Loucy (cell line): ENCODE measurements around the gene SLC35F1.

Source experiments
- H2AFZ ChIP-seq: fragments of 200-600 bp; sonication (generic); 2 replicates; pipeline ENCODE4 v1.6.0; 2016; ENCODE audit warnings: antibody characterized with exemption, mild to moderate bottlenecking, low read length, moderate library complexity
- H3F3A ChIP-seq: fragments of 200-600 bp; 2 replicates; pipeline ENCODE4 v1.6.0; 2016; ENCODE audit warnings: antibody characterized with exemption, low read depth, mild to moderate bottlenecking
- H3K27me3 ChIP-seq: fragments of 200-600 bp; sonication (generic); 2 replicates; pipeline ENCODE4 v1.6.1; 2014; ENCODE audit warnings: low read length, mild to moderate bottlenecking; ENCODE audit not compliant: insufficient read depth, poor library complexity, severe bottlenecking
- H3K36me3 ChIP-seq: fragments of 200-600 bp; sonication (generic); 2 replicates; pipeline ENCODE4 v1.6.1; 2016; ENCODE audit warnings: low read length; ENCODE audit not compliant: insufficient read depth
- H3K4me1 ChIP-seq: fragments of 200-600 bp; sonication (generic); 2 replicates; pipeline ENCODE4 v1.5.1; 2014; ENCODE audit warnings: low read length, mild to moderate bottlenecking; ENCODE audit not compliant: insufficient read depth, poor library complexity, severe bottlenecking
- H3K4me2 ChIP-seq: fragments of 200-600 bp; sonication (generic); 2 replicates; pipeline ENCODE4 v1.6.0; 2014; ENCODE audit warnings: antibody characterized with exemption, low read length, low read depth, mild to moderate bottlenecking; ENCODE audit not compliant: poor library complexity, severe bottlenecking
- H3K4me3 ChIP-seq: fragments of 200-600 bp; sonication (generic); 2 replicates; pipeline ENCODE4 v1.5.1; 2014; ENCODE audit warnings: low read length, mild to moderate bottlenecking, mixed read lengths; ENCODE audit not compliant: poor library complexity, severe bottlenecking
- H3K79me2 ChIP-seq: fragments of 200-600 bp; sonication (generic); 2 replicates; pipeline ENCODE4 v1.6.1; 2014; ENCODE audit warnings: low read length; ENCODE audit not compliant: insufficient read depth
- H3K9ac ChIP-seq: fragments of 200-600 bp; sonication (generic); 2 replicates; pipeline ENCODE4 v1.6.0; 2014; ENCODE audit warnings: mild to moderate bottlenecking, low read depth, low read length, moderate library complexity; ENCODE audit not compliant: poor library complexity, severe bottlenecking
- H3K9me2 ChIP-seq: fragments of 200-600 bp; sonication (generic); replicated peaks from 2 replicates; pipeline ENCODE4 v1.6.1; 2016; ENCODE audit warnings: low read depth, low read length, mixed read lengths
- H3K9me3 ChIP-seq: fragments of 200-600 bp; sonication (generic); 2 replicates; pipeline ENCODE4 v1.6.1; 2014; ENCODE audit warnings: mild to moderate bottlenecking, antibody characterized with exemption, low read length, low read depth; ENCODE audit not compliant: insufficient read depth
- H4K20me1 ChIP-seq: fragments of 200-600 bp; sonication (generic); 2 replicates; pipeline ENCODE4 v1.6.0; 2014; ENCODE audit warnings: antibody characterized with exemption, low read length, mild to moderate bottlenecking; ENCODE audit not compliant: insufficient read depth, poor library complexity, severe bottlenecking
- EZH2phosphoT487 ChIP-seq: fragments of 200-600 bp; IDR thresholded peaks from 2 replicates; pipeline ENCODE4 v1.6.1; 2018; ENCODE audit warnings: antibody characterized with exemption, mild to moderate bottlenecking, moderate library complexity, borderline replicate concordance
- TF ChIP-seq, protein P1 (sequence below): fragments of 200-600 bp; sonication (generic); conservative IDR thresholded peaks from 2 replicates; pipeline ENCODE4 v1.5.1; 2014; ENCODE audit warnings: mild to moderate bottlenecking, antibody characterized with exemption, low read length

Gene SLC35F1

GRCh38 chr6:117992856-117993255 is 85.8 kb downstream of the SLC35F1 start:
- H4K20me1 ChIP-seq, result no peaks in the 10 kb centered on the region
- no peak overlapping the region for H3K4me3 ChIP-seq
- H3K27me3 ChIP-seq, result no peaks in the 10 kb centered on the region
- H3K9me2 ChIP-seq, result no peaks in the 10 kb centered on the region
- no peaks in the 10 kb centered on the region for H3F3A ChIP-seq
- TF ChIP-seq, protein P1, sequence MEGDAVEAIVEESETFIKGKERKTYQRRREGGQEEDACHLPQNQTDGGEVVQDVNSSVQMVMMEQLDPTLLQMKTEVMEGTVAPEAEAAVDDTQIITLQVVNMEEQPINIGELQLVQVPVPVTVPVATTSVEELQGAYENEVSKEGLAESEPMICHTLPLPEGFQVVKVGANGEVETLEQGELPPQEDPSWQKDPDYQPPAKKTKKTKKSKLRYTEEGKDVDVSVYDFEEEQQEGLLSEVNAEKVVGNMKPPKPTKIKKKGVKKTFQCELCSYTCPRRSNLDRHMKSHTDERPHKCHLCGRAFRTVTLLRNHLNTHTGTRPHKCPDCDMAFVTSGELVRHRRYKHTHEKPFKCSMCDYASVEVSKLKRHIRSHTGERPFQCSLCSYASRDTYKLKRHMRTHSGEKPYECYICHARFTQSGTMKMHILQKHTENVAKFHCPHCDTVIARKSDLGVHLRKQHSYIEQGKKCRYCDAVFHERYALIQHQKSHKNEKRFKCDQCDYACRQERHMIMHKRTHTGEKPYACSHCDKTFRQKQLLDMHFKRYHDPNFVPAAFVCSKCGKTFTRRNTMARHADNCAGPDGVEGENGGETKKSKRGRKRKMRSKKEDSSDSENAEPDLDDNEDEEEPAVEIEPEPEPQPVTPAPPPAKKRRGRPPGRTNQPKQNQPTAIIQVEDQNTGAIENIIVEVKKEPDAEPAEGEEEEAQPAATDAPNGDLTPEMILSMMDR, result no peak
- TF ChIP-seq EZH2phosphoT487, result no peak
- H3K79me2 ChIP-seq, result no peaks in the 10 kb centered on the region
- H3K9ac ChIP-seq, result no peak overlapping the region
- no peak overlapping the region for H3K4me2 ChIP-seq
- no peak overlapping the region for H2AFZ ChIP-seq
- H3K4me1 ChIP-seq, result no peaks in the 10 kb centered on the region
- H3K36me3 ChIP-seq, result no peaks in the 10 kb centered on the region
- H3K9me3 ChIP-seq, result no peaks in the 10 kb centered on the region

- Histone ChIP-seq H3K9me2 (no peaks in the 10 kb centered on the region), H3K9me3 (no peaks in the 10 kb centered on the region), H2AFZ (no peak overlapping the region), H3K27me3 (no peaks in the 10 kb centered on the region), H3K4me2 (no peak overlapping the region), H3K79me2 (no peaks in the 10 kb centered on the region), H3F3A (no peaks in the 10 kb centered on the region), H3K9ac (no peak overlapping the region), H4K20me1 (no peaks in the 10 kb centered on the region), H3K4me3 (no peak overlapping the region), H3K4me1 (no peaks in the 10 kb centered on the region), H3K36me3 (no peaks in the 10 kb centered on the region)
- no peak for TF ChIP-seq EZH2phosphoT487
- TF ChIP-seq, protein P1, result no peak
These were observed 105.9 kb downstream of the SLC35F1 start for GRCh38 chr6:118012944-118013343.

- H3K9me2 ChIP-seq, result no peaks in the 10 kb centered on the region
- no peak overlapping the region for H3K4me2 ChIP-seq
- no peak overlapping the region for H2AFZ ChIP-seq
- H3K4me1 ChIP-seq, result no peaks in the 10 kb centered on the region
- no peaks in the 10 kb centered on the region for H3F3A ChIP-seq
- no peaks in the 10 kb centered on the region for H3K27me3 ChIP-seq
- H3K79me2 ChIP-seq, result no peaks in the 10 kb centered on the region
- no peaks in the 10 kb centered on the region for H3K9me3 ChIP-seq
- H3K36me3 ChIP-seq, result no peaks in the 10 kb centered on the region
- TF ChIP-seq EZH2phosphoT487, result no peak
- TF ChIP-seq, protein P1, result no peak
- no peaks in the 10 kb centered on the region for H4K20me1 ChIP-seq
- no peak overlapping the region for H3K4me3 ChIP-seq
- H3K9ac ChIP-seq, result no peak overlapping the region
These were observed 109.5 kb downstream of the SLC35F1 start for GRCh38 chr6:118016532-118016931.
